ENCODE measurements around the gene ANKRD9.

DNA sequence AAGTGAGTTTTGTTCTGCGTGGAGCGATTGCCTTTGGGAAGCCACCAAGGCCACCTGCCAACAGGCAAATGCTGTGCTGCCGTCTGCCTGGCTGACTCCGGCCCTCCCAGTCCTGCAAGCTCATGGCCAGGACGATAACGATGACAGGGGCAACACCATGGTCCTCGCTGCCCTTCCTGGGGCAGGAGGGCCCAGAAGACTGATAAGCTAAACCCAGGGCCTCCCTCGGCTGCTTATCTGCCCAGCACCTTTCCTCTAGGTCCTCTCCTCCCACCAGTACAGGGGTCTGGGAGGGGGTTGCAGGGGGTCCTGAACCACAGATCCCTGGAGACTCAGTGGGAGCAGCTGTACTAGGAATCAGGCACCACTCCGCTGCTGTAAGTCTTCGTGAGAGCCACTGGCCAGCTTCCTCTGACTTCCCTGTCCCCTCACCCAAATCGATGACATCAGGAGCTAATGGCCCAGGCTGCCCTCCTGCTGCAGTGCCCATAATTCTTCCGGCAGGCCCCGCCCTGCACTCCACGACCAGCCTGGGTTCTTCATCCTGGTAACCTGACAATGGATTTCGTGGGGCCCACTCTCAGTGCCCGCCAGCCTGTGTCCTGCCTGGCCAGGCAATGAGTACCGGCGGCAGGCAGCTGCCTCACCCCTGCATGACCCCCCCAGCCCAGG lies 5.1 kb downstream of the ANKRD9 start:
- no peak for TF ChIP-seq POLR2A (IDR thresholded peaks at IDR 0.05)
- no peak for TF ChIP-seq EP300 (IDR thresholded peaks at IDR 0.05)

Measured in ovary (tissue), 1 donor.